Measurements from ENCODE around the gene DNAAF9. TPM values are rescaled to one million over a fixed set of nuclear protein-coding genes. Genes with fewer than 3 reads are reported as not detected.

DNAAF9 gene
- polyA plus RNA-seq, 2 of the 4 experiments (the other 2 are of a cell fraction): 4.9 to 7.5 TPM

DNA sequence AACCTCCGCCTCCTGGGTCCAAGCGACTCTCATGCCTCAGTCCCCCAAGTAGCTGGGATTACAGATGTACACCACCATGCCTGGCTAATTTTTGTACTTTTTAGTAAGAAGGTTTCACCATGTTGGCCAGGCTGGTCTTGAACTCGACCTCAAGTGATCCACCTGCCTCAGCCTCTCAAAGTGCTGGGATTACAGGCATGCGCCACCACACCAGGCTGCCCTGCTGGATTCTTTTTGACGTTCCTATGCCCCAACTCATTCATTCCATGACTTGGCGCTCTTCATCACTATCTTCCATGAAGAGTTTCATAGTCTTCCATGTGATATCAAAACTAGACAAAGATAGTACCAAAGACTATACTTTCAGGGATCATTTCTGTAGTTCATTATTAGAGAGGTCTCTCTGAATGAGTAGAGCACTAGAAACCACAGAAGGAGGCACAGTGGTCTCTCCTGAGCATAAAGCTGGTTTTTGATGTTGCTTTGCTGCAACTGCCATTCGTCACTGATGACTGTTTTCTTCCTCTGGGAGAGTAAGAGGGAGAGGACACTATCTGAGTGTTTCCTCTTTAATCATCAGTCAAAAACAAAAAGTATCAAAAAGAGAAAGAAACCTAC is 23.5 kb downstream of the DNAAF9 start:
- ChIA-PET CTCF (no interaction called here), POLR2A (no interaction called here)
- 81% methylated on average over 7 of the region's 7 CpGs for WGBS (ENCODE audit: missing lambda C conversion rate)
- DNase-seq (ENCODE audit: low read depth in 1 of 2, low spot score in 1 of 2) (no peak), FAIRE-seq (no peak), ATAC-seq (no peak)
- H3K4me2 ChIP-seq: no peak overlapping the region
- no peak overlapping the region for H3K4me3 ChIP-seq
- peaks cover 13% of the 10 kb centered on the region; the same call in 2 of the 3 replicates for H3K9me3 ChIP-seq
- TF ChIP-seq POLR2A (IDR thresholded peaks at IDR 0.05; ENCODE audit: low read length) (no peak), REST (IDR thresholded peaks at IDR 0.05) (no peak), NFE2L2 (conservative IDR thresholded peaks at IDR 0.05; ENCODE audit: low read length) (no peak), HDAC2 (IDR thresholded peaks at IDR 0.05) (no peak), ZC3H11A (IDR thresholded peaks at IDR 0.05) (no peak), RNF2 (IDR thresholded peaks at IDR 0.05; ENCODE audit: borderline replicate concordance, low read depth) (no peak), SREBF2 (IDR thresholded peaks at IDR 0.05) (no peak), MYC (IDR thresholded peaks at IDR 0.05; ENCODE audit: borderline replicate concordance, low read length) (no peak), FOSL2 (IDR thresholded peaks at IDR 0.05) (no peak), FOSL2 (CRISPR knock-in tag; IDR thresholded peaks at IDR 0.05) (no peak), FOSB (CRISPR knock-in tag; IDR thresholded peaks at IDR 0.05) (no peak)
- TF ChIP-seq, protein P1, sequence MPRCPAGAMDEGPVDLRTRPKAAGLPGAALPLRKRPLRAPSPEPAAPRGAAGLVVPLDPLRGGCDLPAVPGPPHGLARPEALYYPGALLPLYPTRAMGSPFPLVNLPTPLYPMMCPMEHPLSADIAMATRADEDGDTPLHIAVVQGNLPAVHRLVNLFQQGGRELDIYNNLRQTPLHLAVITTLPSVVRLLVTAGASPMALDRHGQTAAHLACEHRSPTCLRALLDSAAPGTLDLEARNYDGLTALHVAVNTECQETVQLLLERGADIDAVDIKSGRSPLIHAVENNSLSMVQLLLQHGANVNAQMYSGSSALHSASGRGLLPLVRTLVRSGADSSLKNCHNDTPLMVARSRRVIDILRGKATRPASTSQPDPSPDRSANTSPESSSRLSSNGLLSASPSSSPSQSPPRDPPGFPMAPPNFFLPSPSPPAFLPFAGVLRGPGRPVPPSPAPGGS (IDR thresholded peaks at IDR 0.05): no peak
- TF ChIP-seq, protein P2, sequence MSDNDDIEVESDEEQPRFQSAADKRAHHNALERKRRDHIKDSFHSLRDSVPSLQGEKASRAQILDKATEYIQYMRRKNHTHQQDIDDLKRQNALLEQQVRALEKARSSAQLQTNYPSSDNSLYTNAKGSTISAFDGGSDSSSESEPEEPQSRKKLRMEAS (IDR thresholded peaks at IDR 0.05): no peak
- H3K4me1 ChIP-seq: no peaks in the 10 kb centered on the region
- H3K27ac ChIP-seq: no peak overlapping the region

DNA sequence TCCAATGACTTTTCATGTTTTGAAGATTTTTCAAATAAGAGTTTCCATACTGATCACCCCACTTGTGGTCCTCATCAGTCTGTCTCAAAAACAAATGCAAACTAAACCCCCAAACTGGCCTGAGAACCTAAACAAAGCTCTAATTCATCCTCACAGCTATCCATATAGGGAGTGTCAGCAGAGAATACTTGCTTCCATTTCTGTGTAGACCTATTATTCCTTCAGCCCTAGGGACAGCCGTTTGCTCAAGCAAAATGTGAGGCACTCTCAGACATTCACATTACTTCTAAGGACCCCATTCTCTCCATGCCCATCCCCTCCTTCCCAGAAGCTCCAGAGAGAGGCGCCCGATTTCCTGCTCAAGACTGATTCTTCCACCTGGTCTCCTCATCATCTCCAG is 24.6 kb downstream of the DNAAF9 start:
- FAIRE-seq: no peak
- 78% methylated on average over 3 of the region's 3 CpGs for WGBS (ENCODE audit: missing lambda C conversion rate)
- no peaks in the 10 kb centered on the region for H3K4me1 ChIP-seq
- no peak overlapping the region for H3K4me3 ChIP-seq
- no peak for TF ChIP-seq HES2 (IDR thresholded peaks at IDR 0.05)
- no peak for TF ChIP-seq FOSB (CRISPR knock-in tag; IDR thresholded peaks at IDR 0.05)
- TF ChIP-seq ZC3H11A (IDR thresholded peaks at IDR 0.05): no peak
- no peak overlapping the region for H3K27ac ChIP-seq
- no peak overlapping the region for H3K4me2 ChIP-seq
- ATAC-seq: no peak
- ChIA-PET CTCF (interaction anchor here (0.5 to 1.8 kb wide), 5 partner anchors 8 to 297 kb away, joined by 3 to 4 read pairs (median 3); partner anchors contain the start of gene DNAAF9), POLR2A (no interaction called here)
- peaks cover 13% of the 10 kb centered on the region; the same call in 2 of the 3 replicates for H3K9me3 ChIP-seq
- DNase-seq (ENCODE audit: low read depth in 1 of 2, low spot score in 1 of 2): no peak

DNA sequence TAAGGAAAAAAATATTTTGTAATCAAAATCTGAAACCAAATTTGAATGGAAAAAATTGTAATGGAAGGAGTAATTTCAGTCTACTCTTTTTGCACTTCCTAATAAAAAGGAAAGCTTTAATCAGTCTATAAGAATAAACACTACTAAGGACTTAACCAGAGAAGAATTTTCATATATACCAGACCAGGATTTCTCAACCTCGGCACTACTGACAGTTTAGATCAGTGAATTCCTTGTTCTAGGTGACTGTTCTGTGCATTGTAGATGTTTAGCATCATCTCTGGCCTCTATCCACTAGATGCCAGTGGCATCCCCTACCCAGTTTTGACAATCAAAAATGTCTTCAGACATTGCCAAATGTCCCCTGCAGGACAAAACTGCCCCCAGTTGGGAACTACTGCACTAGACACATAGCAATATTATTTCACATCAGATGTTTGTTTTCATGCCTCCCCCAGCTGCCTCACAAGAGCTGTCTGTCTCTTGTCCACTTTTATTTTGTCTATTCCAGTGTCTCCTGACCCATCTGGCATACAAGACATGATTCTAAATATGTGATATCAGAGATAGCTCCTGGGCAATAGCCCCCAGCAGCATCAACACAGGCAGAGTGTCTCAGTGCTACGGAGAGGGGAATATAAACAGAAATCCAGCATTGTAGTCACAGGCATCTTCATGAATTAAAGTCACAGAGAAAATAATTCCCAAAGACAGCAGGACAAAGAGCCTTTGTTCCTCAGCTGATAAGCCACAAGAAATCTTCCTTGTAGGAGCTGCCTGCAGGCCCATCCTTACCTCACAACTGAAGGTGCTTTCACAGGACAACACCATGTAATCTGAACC is 27.0 kb downstream of the DNAAF9 start:
- Histone ChIP-seq H3K27ac (no peak overlapping the region), H3K9me3 (peaks cover 5% of the 10 kb centered on the region; the same call in 1 of the 3 replicates), H3K4me1 (no peaks in the 10 kb centered on the region), H3K4me3 (no peak overlapping the region), H3K4me2 (no peak overlapping the region)
- FAIRE-seq (no peak), DNase-seq (ENCODE audit: low read depth in 1 of 2, low spot score in 1 of 2) (no peak), ATAC-seq (no peak)
- POLR2A ChIA-PET: no interaction called here
- WGBS (ENCODE audit: missing lambda C conversion rate): 85% methylated on average over 2 of the region's 2 CpGs
- TF ChIP-seq HEYL (CRISPR knock-in tag; IDR thresholded peaks at IDR 0.05) (no peak), TP53 (CRISPR knock-in tag; IDR thresholded peaks at IDR 0.05) (no peak), CBX8 (IDR thresholded peaks at IDR 0.05) (no peak), CHD4 (IDR thresholded peaks at IDR 0.05; ENCODE audit: borderline replicate concordance) (no peak)
- TF ChIP-seq, protein P1 (IDR thresholded peaks at IDR 0.05): no peak
- TF ChIP-seq, protein P3, sequence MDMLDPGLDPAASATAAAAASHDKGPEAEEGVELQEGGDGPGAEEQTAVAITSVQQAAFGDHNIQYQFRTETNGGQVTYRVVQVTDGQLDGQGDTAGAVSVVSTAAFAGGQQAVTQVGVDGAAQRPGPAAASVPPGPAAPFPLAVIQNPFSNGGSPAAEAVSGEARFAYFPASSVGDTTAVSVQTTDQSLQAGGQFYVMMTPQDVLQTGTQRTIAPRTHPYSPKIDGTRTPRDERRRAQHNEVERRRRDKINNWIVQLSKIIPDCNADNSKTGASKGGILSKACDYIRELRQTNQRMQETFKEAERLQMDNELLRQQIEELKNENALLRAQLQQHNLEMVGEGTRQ (IDR thresholded peaks at IDR 0.05): no peak
- TF ChIP-seq, protein P2 (IDR thresholded peaks at IDR 0.05): no peak
- CTCF ChIA-PET: interaction anchor here (1.8 kb wide), 1 partner anchor 18 kb away, joined by 5 read pairs; no protein-coding TSS in a partner anchor
